Esophagus squamous epithelium (tissue), 4 donors: Measurements from ENCODE around the gene EDAR.

Source experiments
- CTCF ChIP-seq, 6 experiments: fragments of 450-650 bp in 4 of 6; fragments of 200-600 bp in 2 of 6; sonication (generic) in 2 of 6; IDR thresholded peaks; one replicate each; pipeline ENCODE4 v1.5.1; 2016 to 2019; ENCODE audit warnings: antibody characterized with exemption in 6 of 6, mild to moderate bottlenecking in 4 of 6, moderate library complexity in 4 of 6
- POLR2A ChIP-seq, 4 donors: fragments of 450-650 bp; IDR thresholded peaks; one replicate each; pipeline ENCODE4 v1.6.1; 2017; ENCODE audit warnings: antibody characterized with exemption in 4 of 4, mild to moderate bottlenecking in 4 of 4, moderate library complexity in 3 of 4

- TF ChIP-seq POLR2A (IDR thresholded peaks at IDR 0.05), result no peak
- TF ChIP-seq CTCF (IDR thresholded peaks at IDR 0.05), result no peak
Observed at GRCh38 chr2:108933691-108934117, 55.3 kb downstream of the EDAR start.
